Effector memory CD8-positive, alpha-beta T cell (primary cell): ENCODE data around the gene FANCI.

Source experiments
- ATAC-seq: fragments of 150-1000 bp; cut with Tn5 transposase; replicated peaks from 2 replicates; pipeline ENCODE4 v1.10.0; 2021; ENCODE audit warnings: mild to moderate bottlenecking, moderate library complexity
- DNase-seq, 3 experiments: peaks; one replicate each; pipeline ENCODE4 v3.0.0; 2021
- H3K27ac Mint-ChIP-seq, 2 donors: one replicate each; pipeline ENCODE4 v1.8.0; 2022; ENCODE audit warnings: mild to moderate bottlenecking in 2 of 2, mixed read lengths in 2 of 2, moderate library complexity in 2 of 2
- H3K27me3 Mint-ChIP-seq, 2 donors: one replicate each; pipeline ENCODE4 v1.8.0; 2022; ENCODE audit warnings: mixed read lengths in 2 of 2
- H3K36me3 Mint-ChIP-seq: one replicate; pipeline ENCODE4 v1.8.0; 2022; ENCODE audit warnings: mild to moderate bottlenecking, moderate library complexity, mixed read lengths; ENCODE audit not compliant: insufficient read depth
- H3K4me1 Mint-ChIP-seq, 2 donors: one replicate each; pipeline ENCODE4 v1.8.0; 2022; ENCODE audit warnings: low read depth in 2 of 2, mixed read lengths in 2 of 2
- H3K4me3 Mint-ChIP-seq, 2 donors: one replicate each; pipeline ENCODE4 v1.8.0; 2022; ENCODE audit warnings: mild to moderate bottlenecking in 2 of 2, mixed read lengths in 2 of 2, moderate library complexity in 2 of 2
- H3K9me3 Mint-ChIP-seq, 2 donors: one replicate each; pipeline ENCODE4 v1.8.0; 2022; ENCODE audit warnings: mixed read lengths in 2 of 2

The FANCI gene

GRCh38 chr15:89365462-89366065 lies 121.8 kb downstream of the FANCI start:
- ATAC-seq (no peak), DNase-seq (no peak)
- Mint-ChIP-seq H3K27ac (no peak overlapping the region), H3K9me3 (no peaks in the 10 kb centered on the region), H3K27me3 (peaks cover 81 to 89% of the 10 kb centered on the region in 2 donors), H3K4me1 (peaks cover 15 to 20% of the 10 kb centered on the region in 2 donors), H3K4me3 (no peak overlapping the region), H3K36me3 (peaks cover 6% of the 10 kb centered on the region)
